ENCODE data around the gene TM9SF1.
"Not testable (repeated sequence)": the region's sequence is repeated elsewhere in the genome, so short reads cannot be mapped to it uniquely, and the experiment has no call there.

The TM9SF1 gene

GRCh38 chr14:24212924-24213865 is 18.0 kb upstream of the TM9SF1 start, which contains the start of gene CHMP4A:
CHMP4A (minus strand) TSS chr14:24213488; CDS start chr14:24213439, 49 bp downstream.
- peak; percentile 99 for DNase-seq (ENCODE audit: low read depth)
- TF ChIP-seq, protein P1, sequence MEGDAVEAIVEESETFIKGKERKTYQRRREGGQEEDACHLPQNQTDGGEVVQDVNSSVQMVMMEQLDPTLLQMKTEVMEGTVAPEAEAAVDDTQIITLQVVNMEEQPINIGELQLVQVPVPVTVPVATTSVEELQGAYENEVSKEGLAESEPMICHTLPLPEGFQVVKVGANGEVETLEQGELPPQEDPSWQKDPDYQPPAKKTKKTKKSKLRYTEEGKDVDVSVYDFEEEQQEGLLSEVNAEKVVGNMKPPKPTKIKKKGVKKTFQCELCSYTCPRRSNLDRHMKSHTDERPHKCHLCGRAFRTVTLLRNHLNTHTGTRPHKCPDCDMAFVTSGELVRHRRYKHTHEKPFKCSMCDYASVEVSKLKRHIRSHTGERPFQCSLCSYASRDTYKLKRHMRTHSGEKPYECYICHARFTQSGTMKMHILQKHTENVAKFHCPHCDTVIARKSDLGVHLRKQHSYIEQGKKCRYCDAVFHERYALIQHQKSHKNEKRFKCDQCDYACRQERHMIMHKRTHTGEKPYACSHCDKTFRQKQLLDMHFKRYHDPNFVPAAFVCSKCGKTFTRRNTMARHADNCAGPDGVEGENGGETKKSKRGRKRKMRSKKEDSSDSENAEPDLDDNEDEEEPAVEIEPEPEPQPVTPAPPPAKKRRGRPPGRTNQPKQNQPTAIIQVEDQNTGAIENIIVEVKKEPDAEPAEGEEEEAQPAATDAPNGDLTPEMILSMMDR (IDR thresholded peaks at IDR 0.05; ENCODE audit: insufficient read depth, low read depth, low read length, missing control alignments): no peak
- peak within 1 kb of the TSS; percentile 57 for H3K4me3 ChIP-seq (ENCODE audit: low read depth, low read length)

- TF ChIP-seq, protein P1 (IDR thresholded peaks at IDR 0.05; ENCODE audit: insufficient read depth, low read depth, low read length, missing control alignments): no peak
- DNase-seq (ENCODE audit: low read depth): no peak
- no peak overlapping the region for H3K4me3 ChIP-seq (ENCODE audit: low read depth, low read length)
These were observed 16.1 kb upstream of the TM9SF1 start for GRCh38 chr14:24211311-24211710.

DNA sequence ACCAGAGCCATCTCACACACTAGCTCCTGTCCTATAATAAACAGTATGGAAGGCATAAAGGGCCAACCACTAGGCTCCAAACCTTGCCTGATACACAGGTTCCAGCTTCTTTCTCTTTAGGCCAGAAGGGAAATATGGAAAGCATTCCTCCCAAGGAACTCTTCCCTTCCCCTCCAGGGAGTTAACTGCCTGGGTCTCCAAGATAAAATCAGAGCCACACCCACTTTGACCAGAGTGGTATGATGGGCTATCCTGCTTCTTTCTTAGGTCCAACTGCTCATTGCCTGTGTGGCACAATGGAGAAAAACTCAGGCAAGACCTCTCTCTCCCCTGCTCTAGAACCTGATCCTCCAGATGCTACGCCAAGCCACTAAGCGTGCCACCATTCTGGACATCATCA is 12.4 kb upstream of the TM9SF1 start:
- no peak overlapping the region for H3K4me3 ChIP-seq (ENCODE audit: low read depth, low read length)
- TF ChIP-seq, protein P1 (IDR thresholded peaks at IDR 0.05; ENCODE audit: insufficient read depth, low read depth, low read length, missing control alignments): no peak
- no peak for DNase-seq (ENCODE audit: low read depth)

DNA sequence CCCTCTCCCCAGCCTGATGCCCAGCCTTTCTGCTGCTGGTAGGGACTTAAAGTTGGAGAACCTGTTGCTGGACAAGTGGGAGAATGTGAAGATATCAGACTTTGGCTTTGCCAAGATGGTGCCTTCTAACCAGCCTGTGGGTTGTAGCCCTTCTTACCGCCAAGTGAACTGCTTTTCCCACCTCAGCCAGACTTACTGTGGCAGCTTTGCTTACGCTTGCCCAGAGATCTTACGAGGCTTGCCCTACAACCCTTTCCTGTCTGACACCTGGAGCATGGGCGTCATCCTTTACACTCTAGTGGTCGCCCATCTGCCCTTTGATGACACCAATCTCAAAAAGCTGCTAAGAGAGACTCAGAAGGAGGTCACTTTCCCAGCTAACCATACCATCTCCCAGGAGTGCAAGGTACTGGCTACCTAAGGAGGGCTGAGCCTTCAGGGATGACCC is 11.9 kb upstream of the TM9SF1 start:
- H3K4me3 ChIP-seq (ENCODE audit: low read depth, low read length): no peak overlapping the region
- TF ChIP-seq, protein P1 (IDR thresholded peaks at IDR 0.05; ENCODE audit: insufficient read depth, low read depth, low read length, missing control alignments): no peak
- DNase-seq (ENCODE audit: low read depth): no peak

GRCh38 chr14:24206260-24207103 is 11.2 kb upstream of the TM9SF1 start:
- H3K4me3 ChIP-seq (ENCODE audit: low read depth, low read length): no peak overlapping the region
- DNase-seq (ENCODE audit: low read depth): no peak
- TF ChIP-seq, protein P1 (IDR thresholded peaks at IDR 0.05; ENCODE audit: insufficient read depth, low read depth, low read length, missing control alignments): no peak

- DNase-seq (ENCODE audit: low read depth): no peak
- TF ChIP-seq, protein P1 (IDR thresholded peaks at IDR 0.05; ENCODE audit: insufficient read depth, low read depth, low read length, missing control alignments): no peak
- H3K4me3 ChIP-seq (ENCODE audit: low read depth, low read length): no peak overlapping the region
These were observed 9.2 kb upstream of the TM9SF1 start for GRCh38 chr14:24204163-24205146.

GRCh38 chr14:24203249-24203886 is 8.1 kb upstream of the TM9SF1 start:
- H3K4me3 ChIP-seq (ENCODE audit: low read depth, low read length): not testable (repeated sequence)

GRCh38 chr14:24202538-24202937 is 7.3 kb upstream of the TM9SF1 start:
- DNase-seq (ENCODE audit: low read depth); H3K4me3 ChIP-seq (ENCODE audit: low read depth, low read length): not testable (repeated sequence)

More at GRCh38 chr14:24203249-24203886, 8.1 kb upstream of the TM9SF1 start:
- DNase-seq (ENCODE audit: low read depth): not testable (repeated sequence)

Measured in GM12865 (cell line).